ENCODE results near the gene BCAS3.

The BCAS3 gene

GRCh38 chr17:61161615-61162134, 484.0 kb downstream of the BCAS3 start:
- no peak for TF ChIP-seq ZNF274 (IDR thresholded peaks at IDR 0.05; ENCODE audit: low read depth, low read length)

GRCh38 chr17:61164517-61164916, 486.9 kb downstream of the BCAS3 start:
- no peak for TF ChIP-seq ZNF274 (IDR thresholded peaks at IDR 0.05; ENCODE audit: low read depth, low read length)
- no peak overlapping the region for H3K4me3 ChIP-seq (ENCODE audit: low read length)

More at GRCh38 chr17:61161615-61162134, 484.0 kb downstream of the BCAS3 start:
- no peak overlapping the region for H3K4me3 ChIP-seq (ENCODE audit: low read length)

GRCh38 chr17:61167075-61167474, 489.4 kb downstream of the BCAS3 start:
- no peak overlapping the region for H3K4me3 ChIP-seq (ENCODE audit: low read length)
- no peak for TF ChIP-seq ZNF274 (IDR thresholded peaks at IDR 0.05; ENCODE audit: low read depth, low read length)

- no peak overlapping the region for H3K4me3 ChIP-seq (ENCODE audit: low read length)
- no peak for TF ChIP-seq ZNF274 (IDR thresholded peaks at IDR 0.05; ENCODE audit: low read depth, low read length)
These were observed 490.9 kb downstream of the BCAS3 start for GRCh38 chr17:61168506-61168905.

- no peak for TF ChIP-seq ZNF274 (IDR thresholded peaks at IDR 0.05; ENCODE audit: low read depth, low read length)
- H3K4me3 ChIP-seq (ENCODE audit: low read length), result no peak overlapping the region
These were observed 496.7 kb downstream of the BCAS3 start for GRCh38 chr17:61174310-61174709.

GRCh38 chr17:61175298-61176142, 497.9 kb downstream of the BCAS3 start:
- H3K4me3 ChIP-seq (ENCODE audit: low read length), result no peak overlapping the region
- TF ChIP-seq ZNF274 (IDR thresholded peaks at IDR 0.05; ENCODE audit: low read depth, low read length), result no peak

- no peak overlapping the region for H3K4me3 ChIP-seq (ENCODE audit: low read length)
- no peak for TF ChIP-seq ZNF274 (IDR thresholded peaks at IDR 0.05; ENCODE audit: low read depth, low read length)
These were observed 499.7 kb downstream of the BCAS3 start for GRCh38 chr17:61177351-61177750.

- H3K4me3 ChIP-seq (ENCODE audit: low read length), result no peak overlapping the region
These were observed 500.6 kb downstream of the BCAS3 start for GRCh38 chr17:61178284-61178683.

GRCh38 chr17:61179380-61179806, 501.7 kb downstream of the BCAS3 start:
- no peak overlapping the region for H3K4me3 ChIP-seq (ENCODE audit: low read length)
- TF ChIP-seq ZNF274 (IDR thresholded peaks at IDR 0.05; ENCODE audit: low read depth, low read length), result no peak

More at GRCh38 chr17:61178284-61178683, 500.6 kb downstream of the BCAS3 start:
- no peak for TF ChIP-seq ZNF274 (IDR thresholded peaks at IDR 0.05; ENCODE audit: low read depth, low read length)

- no peak overlapping the region for H3K4me3 ChIP-seq (ENCODE audit: low read length)
- TF ChIP-seq ZNF274 (IDR thresholded peaks at IDR 0.05; ENCODE audit: low read depth, low read length), result no peak
These were observed 506.1 kb downstream of the BCAS3 start for GRCh38 chr17:61183793-61184192.

- no peak for TF ChIP-seq ZNF274 (IDR thresholded peaks at IDR 0.05; ENCODE audit: low read depth, low read length)
- no peak overlapping the region for H3K4me3 ChIP-seq (ENCODE audit: low read length)
These were observed 507.7 kb downstream of the BCAS3 start for GRCh38 chr17:61185385-61185784.

- TF ChIP-seq ZNF274 (IDR thresholded peaks at IDR 0.05; ENCODE audit: low read depth, low read length), result no peak
These were observed 509.4 kb downstream of the BCAS3 start for GRCh38 chr17:61187038-61187437.

GRCh38 chr17:61188081-61188480, 510.4 kb downstream of the BCAS3 start:
- no peak for TF ChIP-seq ZNF274 (IDR thresholded peaks at IDR 0.05; ENCODE audit: low read depth, low read length)
- no peak overlapping the region for H3K4me3 ChIP-seq (ENCODE audit: low read length)

More at GRCh38 chr17:61187038-61187437, 509.4 kb downstream of the BCAS3 start:
- H3K4me3 ChIP-seq (ENCODE audit: low read length), result no peak overlapping the region

- H3K4me3 ChIP-seq (ENCODE audit: low read length), result no peak overlapping the region
- no peak for TF ChIP-seq ZNF274 (IDR thresholded peaks at IDR 0.05; ENCODE audit: low read depth, low read length)
These were observed 512.3 kb downstream of the BCAS3 start for GRCh38 chr17:61189968-61190367.

- TF ChIP-seq ZNF274 (IDR thresholded peaks at IDR 0.05; ENCODE audit: low read depth, low read length), result no peak
- no peak overlapping the region for H3K4me3 ChIP-seq (ENCODE audit: low read length)
These were observed 518.7 kb downstream of the BCAS3 start for GRCh38 chr17:61196302-61196704.

All from GM08714 (cell line).